ENCODE results near the gene PITPNM1. TPM values are rescaled to one million over a fixed set of nuclear protein-coding genes. Genes with fewer than 3 reads are reported as not detected.

Gene PITPNM1
- total RNA-seq, 2 experiments from 2014 or later, result 124 to 133 TPM

GRCh38 chr11:67455054-67455453, 50.1 kb downstream of the PITPNM1 start, which contains the start of gene CABP4:
Gene CABP4, plus strand, starts transcription at chr11:67455354. Its CDS starts 70 bp downstream, at chr11:67455424.
- Mint-ChIP-seq H3K27me3 (peaks cover under 1% of the 10 kb centered on the region), H3K4me3 (no peak within 1 kb of the TSS)

GRCh38 chr11:67453816-67454732, 51.1 kb downstream of the PITPNM1 start:
- CTCF ChIA-PET, result no interaction called here
- H3K27me3 Mint-ChIP-seq, result peaks cover 2% of the 10 kb centered on the region
- DNase-seq (no peak), ATAC-seq (no peak)
- H3K36me3 Mint-ChIP-seq, result no peaks in the 10 kb centered on the region
- no peaks in the 10 kb centered on the region for H3K9me3 Mint-ChIP-seq (ENCODE audit: low read depth)
- no peak overlapping the region for H3K4me3 Mint-ChIP-seq
- peaks cover 8% of the 10 kb centered on the region for H3K4me1 Mint-ChIP-seq
- H3K27ac Mint-ChIP-seq, result no peak overlapping the region

More at GRCh38 chr11:67455054-67455453, 50.1 kb downstream of the PITPNM1 start, which contains the start of gene CABP4:
- CTCF ChIA-PET, result interaction anchor here (1.4 kb wide), 1 partner anchor 50 kb away, joined by 3 read pairs; the partner anchor contains the start of gene PITPNM1
- Mint-ChIP-seq H3K4me1 (peaks cover 7% of the 10 kb centered on the region), H3K36me3 (no peaks in the 10 kb centered on the region), H3K9me3 (ENCODE audit: low read depth) (no peaks in the 10 kb centered on the region), H3K27ac (no peak within 1 kb of the TSS)
- DNase-seq (no peak), ATAC-seq (no peak)

GRCh38 chr11:67452141-67452952, 52.8 kb downstream of the PITPNM1 start, which contains the start of gene GPR152:
Gene GPR152, minus strand, starts transcription at chr11:67452729. Its CDS starts 5 bp downstream, at chr11:67452724.
- Mint-ChIP-seq H3K4me3 (no peak within 1 kb of the TSS), H3K27me3 (peaks cover 2% of the 10 kb centered on the region), H3K36me3 (no peaks in the 10 kb centered on the region), H3K4me1 (peaks cover 18% of the 10 kb centered on the region), H3K27ac (no peak within 1 kb of the TSS), H3K9me3 (ENCODE audit: low read depth) (no peaks in the 10 kb centered on the region)
- no peak for ATAC-seq
- CTCF ChIA-PET, result interaction anchor here (1.0 to 2.1 kb wide), 2 partner anchors 13 to 101 kb away, joined by 3 to 5 read pairs; no protein-coding TSS in a partner anchor
- no peak for DNase-seq

GRCh38 chr11:67451658-67451976, 53.5 kb downstream of the PITPNM1 start:
- no peak for ATAC-seq
- no peaks in the 10 kb centered on the region for H3K36me3 Mint-ChIP-seq
- CTCF ChIA-PET, result interaction anchor here (0.9 to 2.1 kb wide), 2 partner anchors 50 to 100 kb away, joined by 3 to 5 read pairs; partner anchors contain the start of gene PPP1CA
- no peak overlapping the region for H3K4me3 Mint-ChIP-seq
- peaks cover 26% of the 10 kb centered on the region for H3K4me1 Mint-ChIP-seq
- H3K9me3 Mint-ChIP-seq (ENCODE audit: low read depth), result no peaks in the 10 kb centered on the region
- no peak overlapping the region for H3K27ac Mint-ChIP-seq
- DNase-seq, result no peak
- H3K27me3 Mint-ChIP-seq, result peaks cover 2% of the 10 kb centered on the region

DNA sequence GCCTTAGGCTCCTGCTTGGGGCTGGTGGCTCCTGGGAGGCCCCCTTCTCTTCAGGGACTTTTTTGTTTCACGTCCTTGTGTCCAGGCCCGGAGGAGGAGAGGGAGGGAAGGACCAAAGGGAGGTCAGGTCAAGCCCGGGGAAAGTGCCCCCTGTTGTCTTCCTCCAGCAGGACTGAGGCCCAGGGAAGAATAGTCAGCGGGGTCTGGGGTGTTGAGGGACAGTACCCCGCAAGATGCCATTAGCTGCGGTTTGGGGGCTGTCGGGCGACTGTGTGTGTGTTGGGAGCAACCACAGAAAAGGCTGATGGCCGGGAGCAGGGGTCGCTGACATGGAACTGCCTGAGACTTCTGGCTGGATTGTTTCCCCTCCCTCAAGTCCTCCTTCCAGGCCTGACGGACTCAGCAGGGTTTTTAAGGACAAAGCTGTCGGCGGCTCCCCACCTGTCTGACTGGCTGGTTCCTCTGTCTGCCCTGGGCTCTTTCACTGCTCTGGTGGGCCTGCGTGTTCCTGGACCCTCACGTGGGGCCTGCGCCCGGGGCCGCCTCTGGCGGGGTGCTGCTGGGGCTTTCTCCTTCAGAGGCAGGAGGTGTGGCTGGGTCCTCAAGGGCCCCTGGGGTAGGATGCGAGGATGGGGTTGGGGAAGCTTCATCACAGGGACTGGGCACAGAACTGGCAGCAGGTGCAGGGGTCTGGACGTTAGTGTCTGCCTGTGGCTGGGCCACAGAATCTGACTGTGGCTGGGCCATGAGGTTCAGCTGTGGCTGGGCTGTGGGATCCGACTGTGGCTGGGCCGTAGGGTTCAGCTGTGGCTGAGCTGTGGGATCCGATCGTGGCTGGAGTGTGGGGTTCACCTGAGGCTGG, 54.1 kb downstream of the PITPNM1 start:
- peaks cover 2% of the 10 kb centered on the region for H3K27me3 Mint-ChIP-seq
- ATAC-seq, result no peak
- H3K27ac Mint-ChIP-seq, result no peak overlapping the region
- H3K4me1 Mint-ChIP-seq, result peaks cover 32% of the 10 kb centered on the region
- CTCF ChIA-PET, result interaction anchor here (0.9 to 2.1 kb wide), 2 partner anchors 50 to 99 kb away, joined by 3 to 5 read pairs; partner anchors contain the start of gene PPP1CA
- H3K9me3 Mint-ChIP-seq (ENCODE audit: low read depth), result no peaks in the 10 kb centered on the region
- no peak for DNase-seq
- H3K4me3 Mint-ChIP-seq, result no peak overlapping the region
- no peaks in the 10 kb centered on the region for H3K36me3 Mint-ChIP-seq

DNA sequence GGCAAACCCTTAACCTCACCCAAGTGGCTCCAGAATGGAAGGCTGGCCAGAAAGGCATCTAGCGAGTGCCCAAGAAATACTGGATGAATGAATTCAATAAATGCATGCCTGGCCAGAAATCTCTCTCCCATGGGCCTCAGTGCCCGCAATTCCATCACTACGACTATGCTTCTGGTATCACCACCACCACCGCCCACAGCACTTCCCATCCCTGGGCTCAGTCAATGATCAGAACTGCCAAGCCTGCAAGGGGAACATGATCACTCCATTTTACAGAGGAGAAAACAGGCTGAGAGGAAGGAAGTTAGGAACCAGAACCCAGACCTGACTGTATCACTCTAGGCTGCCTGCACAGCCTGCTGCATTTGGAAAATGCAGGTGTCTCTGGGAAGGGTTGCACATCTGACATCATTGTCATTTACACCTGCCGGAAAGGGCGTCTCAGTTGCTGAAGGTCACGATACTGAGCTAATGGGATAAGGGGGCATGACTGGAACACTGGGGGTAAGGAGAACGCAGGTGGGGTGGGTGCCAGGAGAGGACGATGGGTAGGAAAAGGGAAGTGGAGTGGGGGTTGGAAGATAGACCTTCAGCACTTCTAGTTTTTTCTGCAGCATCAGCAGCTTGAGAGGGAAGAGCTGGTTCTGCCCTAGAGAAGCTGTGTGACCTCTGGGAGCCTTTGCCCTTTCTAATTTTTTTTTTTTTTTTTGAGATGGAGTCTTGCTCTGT, 55.9 kb downstream of the PITPNM1 start:
- no peak overlapping the region for H3K4me3 Mint-ChIP-seq
- H3K9me3 Mint-ChIP-seq (ENCODE audit: low read depth), result no peaks in the 10 kb centered on the region
- H3K27me3 Mint-ChIP-seq, result peaks cover 2% of the 10 kb centered on the region
- DNase-seq (no peak), ATAC-seq (no peak)
- H3K27ac Mint-ChIP-seq, result no peak overlapping the region
- no peaks in the 10 kb centered on the region for H3K36me3 Mint-ChIP-seq
- peaks cover 49% of the 10 kb centered on the region for H3K4me1 Mint-ChIP-seq
- CTCF ChIA-PET, result interaction anchor here (1.4 kb wide), 1 partner anchor 12 kb away, joined by 6 read pairs; the partner anchor contains the start of gene PTPRCAP

DNA sequence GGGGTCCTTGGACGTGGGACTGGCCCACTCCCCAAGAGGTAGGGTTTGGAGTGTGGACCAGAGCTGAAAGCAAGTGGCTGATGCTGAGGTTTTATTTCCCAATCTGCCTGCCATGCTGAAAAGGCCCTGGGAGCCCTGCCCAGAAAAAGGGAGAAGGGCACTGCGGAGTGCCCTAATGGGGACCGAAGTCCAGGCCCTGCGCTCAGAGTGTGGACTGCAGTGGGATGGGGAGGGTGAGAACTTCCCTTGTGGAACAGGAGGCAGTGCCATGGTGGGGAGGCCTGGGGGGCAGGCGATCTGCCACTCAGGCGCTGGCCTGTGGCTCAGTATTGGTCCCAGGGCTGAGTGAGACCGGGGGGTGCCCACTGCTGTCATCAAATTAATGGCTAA, 56.9 kb downstream of the PITPNM1 start:
- DNase-seq (no peak), ATAC-seq (no peak)
- Mint-ChIP-seq H3K27me3 (peaks cover 2% of the 10 kb centered on the region), H3K4me3 (no peak overlapping the region), H3K36me3 (no peaks in the 10 kb centered on the region), H3K27ac (no peak overlapping the region), H3K9me3 (ENCODE audit: low read depth) (no peaks in the 10 kb centered on the region), H3K4me1 (peaks cover 55% of the 10 kb centered on the region)
- CTCF ChIA-PET, result interaction anchor here (0.6 kb wide), 1 partner anchor 1615 kb away, joined by 3 read pairs; no protein-coding TSS in a partner anchor

DNA sequence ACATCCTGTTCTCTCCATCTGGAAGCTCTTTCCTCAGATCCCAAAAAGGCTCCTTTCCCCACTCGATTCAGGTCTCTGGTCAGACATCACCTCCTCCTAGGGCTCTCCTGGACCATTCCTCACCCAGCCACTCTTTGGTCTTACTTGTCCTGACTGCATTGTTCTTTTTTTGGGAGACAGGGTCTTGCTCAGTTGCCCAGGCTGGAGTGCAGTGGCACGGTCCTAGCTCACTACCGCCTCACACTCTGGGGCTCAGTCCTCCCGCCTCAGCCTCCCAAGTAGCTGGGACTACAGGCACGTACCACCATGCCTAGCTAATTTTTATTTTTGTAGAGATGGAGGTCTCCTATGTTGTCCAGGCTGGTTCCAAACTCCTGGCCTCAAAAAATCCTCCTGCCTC, 59.6 kb downstream of the PITPNM1 start:
- Mint-ChIP-seq H3K27ac (peak overlapping the region; percentile 79), H3K4me3 (peak overlapping the region; percentile 5), H3K36me3 (no peaks in the 10 kb centered on the region), H3K27me3 (peaks cover 2% of the 10 kb centered on the region), H3K4me1 (peaks cover 69% of the 10 kb centered on the region), H3K9me3 (ENCODE audit: low read depth) (no peaks in the 10 kb centered on the region)
- CTCF ChIA-PET, result no interaction called here
- DNase-seq (no peak), ATAC-seq (no peak)

- ATAC-seq (no peak), DNase-seq (no peak)
- Mint-ChIP-seq H3K4me3 (peak overlapping the region; percentile 30), H3K27me3 (no peaks in the 10 kb centered on the region), H3K9me3 (ENCODE audit: low read depth) (no peaks in the 10 kb centered on the region), H3K27ac (peak overlapping the region; percentile 56), H3K36me3 (peaks cover 1% of the 10 kb centered on the region), H3K4me1 (peaks cover 76% of the 10 kb centered on the region)
- CTCF ChIA-PET, result interaction anchor here (1.6 kb wide), 1 partner anchor 25 kb away, joined by 5 read pairs; no protein-coding TSS in a partner anchor
Observed at GRCh38 chr11:67442504-67443404, 62.4 kb downstream of the PITPNM1 start.
